Esophagus muscularis mucosa (tissue), 4 donors: ENCODE results near the gene HMMR.

ENCODE experiments used
- EP300 ChIP-seq: sonication (generic); formaldehyde crosslinking; IDR thresholded peaks from one replicate; pipeline ENCODE4 v1.6.1; 2017; ENCODE audit warnings: antibody characterized with exemption
- POLR2A ChIP-seq: fragments of 450-650 bp; IDR thresholded peaks from one replicate; pipeline ENCODE4 v1.6.1; 2017; ENCODE audit warnings: antibody characterized with exemption, moderate library complexity, mild to moderate bottlenecking, low read depth
- POLR2AphosphoS5 ChIP-seq, 2 donors: sonication (generic); formaldehyde crosslinking; IDR thresholded peaks; one replicate each; pipeline ENCODE4 v1.6.1; 2017; ENCODE audit warnings: antibody characterized with exemption in 2 of 2
- TF ChIP-seq, protein P1 (sequence below), 3 experiments: fragments of 200-600 bp in 2 of 3; fragments of 450-650 bp in 1 of 3; sonication (generic) in 2 of 3; IDR thresholded peaks; one replicate each; pipeline ENCODE4 v1.5.1; 2017 to 2019; ENCODE audit warnings: antibody characterized with exemption in 3 of 3, mild to moderate bottlenecking in 2 of 3, moderate library complexity in 1 of 3

DNA sequence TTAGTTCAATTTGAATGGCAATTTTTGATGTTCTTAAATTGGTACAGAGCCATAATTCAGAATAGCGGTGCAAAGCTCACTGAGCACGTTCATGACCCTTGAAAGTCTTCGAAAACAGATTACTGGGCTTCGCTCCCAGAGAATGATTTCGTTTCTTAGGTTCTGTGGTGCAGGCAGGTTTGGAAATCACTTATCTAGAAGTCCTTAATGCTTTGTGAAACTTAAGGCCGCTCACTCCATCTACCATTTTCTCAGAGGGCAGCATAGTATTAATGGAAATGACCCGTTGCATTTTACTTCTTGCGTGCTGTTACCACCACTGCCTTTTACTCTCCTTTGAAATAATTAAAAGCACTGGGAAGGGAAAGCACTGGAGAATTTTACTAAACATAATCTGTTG, 42.1 kb downstream of the HMMR start:
- TF ChIP-seq EP300 = no peak
- TF ChIP-seq POLR2A = no peak
- no peak for TF ChIP-seq POLR2AphosphoS5 (IDR thresholded peaks at IDR 0.05)
- TF ChIP-seq, protein P1, sequence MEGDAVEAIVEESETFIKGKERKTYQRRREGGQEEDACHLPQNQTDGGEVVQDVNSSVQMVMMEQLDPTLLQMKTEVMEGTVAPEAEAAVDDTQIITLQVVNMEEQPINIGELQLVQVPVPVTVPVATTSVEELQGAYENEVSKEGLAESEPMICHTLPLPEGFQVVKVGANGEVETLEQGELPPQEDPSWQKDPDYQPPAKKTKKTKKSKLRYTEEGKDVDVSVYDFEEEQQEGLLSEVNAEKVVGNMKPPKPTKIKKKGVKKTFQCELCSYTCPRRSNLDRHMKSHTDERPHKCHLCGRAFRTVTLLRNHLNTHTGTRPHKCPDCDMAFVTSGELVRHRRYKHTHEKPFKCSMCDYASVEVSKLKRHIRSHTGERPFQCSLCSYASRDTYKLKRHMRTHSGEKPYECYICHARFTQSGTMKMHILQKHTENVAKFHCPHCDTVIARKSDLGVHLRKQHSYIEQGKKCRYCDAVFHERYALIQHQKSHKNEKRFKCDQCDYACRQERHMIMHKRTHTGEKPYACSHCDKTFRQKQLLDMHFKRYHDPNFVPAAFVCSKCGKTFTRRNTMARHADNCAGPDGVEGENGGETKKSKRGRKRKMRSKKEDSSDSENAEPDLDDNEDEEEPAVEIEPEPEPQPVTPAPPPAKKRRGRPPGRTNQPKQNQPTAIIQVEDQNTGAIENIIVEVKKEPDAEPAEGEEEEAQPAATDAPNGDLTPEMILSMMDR (IDR thresholded peaks at IDR 0.05) = no peak
